ENCODE data around the gene MEAF6.

DNA sequence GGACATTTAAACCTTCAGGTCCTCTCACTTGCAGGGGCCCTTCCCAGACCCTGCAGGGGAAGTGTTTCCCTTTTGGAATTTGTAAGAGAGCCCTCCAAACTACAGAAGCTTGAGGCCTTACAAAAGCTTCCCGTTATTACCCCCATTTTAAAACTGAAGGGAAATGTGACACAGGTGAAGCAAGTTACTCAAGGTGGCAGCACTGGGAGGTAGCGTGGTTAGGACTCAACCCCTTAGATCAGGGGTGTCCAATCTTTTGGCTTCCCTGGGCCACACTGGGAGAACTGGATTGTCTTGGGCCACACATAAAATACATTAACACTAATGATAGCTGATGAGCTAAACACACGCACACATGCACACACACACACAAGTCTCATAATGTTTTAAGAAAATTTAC lies 56.0 kb downstream of the MEAF6 start:
- TF ChIP-seq EZH2 (IDR thresholded peaks at IDR 0.05; ENCODE audit: insufficient read depth, poor library complexity, severe bottlenecking) (no peak), EZH2phosphoT487 (IDR thresholded peaks at IDR 0.05; ENCODE audit: insufficient read depth, low read depth) (no peak)
